ENCODE measurements around the gene CAPN3.

GRCh38 chr15:42352401-42352800, 6.9 kb upstream of the CAPN3 start:
- TF ChIP-seq CTCF (IDR thresholded peaks at IDR 0.05; ENCODE audit: low read depth, low read length), result no peak
- TF ChIP-seq EZH2phosphoT487 (IDR thresholded peaks at IDR 0.05; ENCODE audit: low read depth), result no peak
